Stimulated activated CD4-positive, alpha-beta T cell treated with anti-CD3 and anti-CD28 coated beads, Interleukin-4, amount 100 ng/mL, for 24 hours (primary cell): ENCODE results near the gene EOMES.
A peak's percentile ranks its signal among the peaks of the same experiment; 100 is the strongest.
"Not testable (repeated sequence)": the region's sequence is repeated elsewhere in the genome, so short reads cannot be mapped to it uniquely, and the experiment has no call there.

Experiments
- DNase-seq: peaks from one replicate; pipeline ENCODE4 v3.0.0-alpha.2; 2020

EOMES gene

GRCh38 chr3:27721717-27722564, at the start of gene EOMES:
Gene EOMES, minus strand, starts transcription at chr3:27722323. Its CDS starts 29 bp downstream, at chr3:27722294.
- DNase-seq: peak; percentile 57

DNA sequence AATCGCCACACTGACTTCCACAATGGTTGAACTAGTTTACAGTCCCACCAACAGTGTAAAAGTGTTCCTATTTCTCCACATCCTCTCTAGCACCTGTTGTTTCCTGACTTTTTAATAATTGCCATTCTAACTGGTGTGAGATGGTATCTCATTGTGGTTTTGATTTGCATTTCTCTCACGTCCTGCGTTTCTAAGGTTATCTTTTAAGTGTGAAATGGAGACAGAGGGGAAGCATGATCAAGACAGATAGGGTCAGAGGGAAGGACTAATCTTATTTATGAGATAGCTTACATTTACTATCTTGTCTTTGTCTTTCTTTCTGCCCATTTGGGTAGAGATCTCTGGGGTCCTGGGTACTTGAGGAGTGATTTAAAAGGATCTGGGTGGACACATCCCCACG, 48.3 kb upstream of the EOMES start:
- not testable (repeated sequence) for DNase-seq

DNA sequence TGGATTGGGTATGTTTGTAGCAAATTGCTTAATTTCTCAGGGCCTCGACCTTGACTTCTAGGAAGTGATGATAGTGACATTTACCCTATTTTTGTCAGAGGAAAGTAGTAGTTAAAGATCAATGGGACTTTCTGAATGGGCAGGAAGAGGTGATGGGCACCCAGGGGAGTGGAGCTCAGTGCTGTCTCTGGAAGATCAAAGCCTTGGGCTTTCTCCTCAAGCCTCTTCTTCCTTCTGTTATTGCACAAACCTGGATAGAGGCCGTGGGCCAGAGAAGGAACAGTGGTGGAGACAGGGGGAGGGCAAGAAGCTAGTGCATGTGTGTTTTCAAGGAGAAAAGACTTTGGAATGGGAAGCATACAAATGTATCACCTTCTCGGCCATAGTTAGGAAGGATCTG, 44.9 kb upstream of the EOMES start:
- no peak for DNase-seq

- DNase-seq: no peak
Measured at GRCh38 chr3:27758083-27758482, 36.0 kb upstream of the EOMES start.

DNA sequence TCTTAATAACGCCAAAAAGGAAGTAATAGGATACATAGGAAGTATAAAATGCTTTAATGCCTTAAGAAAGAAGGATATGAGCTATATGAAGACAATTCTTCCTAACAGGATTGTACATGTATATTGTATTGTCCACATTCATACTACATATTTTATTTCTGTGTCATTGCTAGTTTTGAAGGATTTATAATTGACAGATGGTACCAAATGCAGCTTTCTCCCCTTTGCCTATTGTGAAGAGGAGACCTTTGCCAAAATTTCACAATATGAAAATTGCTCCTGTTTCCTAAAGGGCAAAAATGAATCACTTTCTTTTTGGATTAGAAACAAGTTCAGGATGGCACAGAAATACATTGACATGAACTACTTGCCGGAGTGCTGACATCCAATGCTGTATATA, 34.8 kb upstream of the EOMES start:
- no peak for DNase-seq

DNA sequence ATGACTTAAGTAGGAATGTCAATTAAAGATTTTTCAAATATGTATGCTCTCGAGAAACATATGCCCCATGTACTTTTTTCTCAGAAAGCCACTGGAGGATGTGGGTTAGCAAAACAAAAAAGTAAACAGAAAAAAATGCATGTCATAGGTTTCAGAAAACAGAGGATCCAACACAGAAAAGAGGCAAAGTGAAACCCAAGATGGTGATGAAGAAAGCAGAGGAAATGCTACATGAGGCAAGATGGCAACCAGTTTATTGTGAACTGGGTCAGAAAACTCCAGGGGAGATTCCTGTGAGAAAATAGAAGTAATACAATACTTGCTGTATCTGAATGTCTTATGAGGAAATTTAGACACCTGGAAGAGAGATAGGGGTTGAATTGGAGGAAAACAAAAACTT, 30.8 kb upstream of the EOMES start:
- no peak for DNase-seq

DNA sequence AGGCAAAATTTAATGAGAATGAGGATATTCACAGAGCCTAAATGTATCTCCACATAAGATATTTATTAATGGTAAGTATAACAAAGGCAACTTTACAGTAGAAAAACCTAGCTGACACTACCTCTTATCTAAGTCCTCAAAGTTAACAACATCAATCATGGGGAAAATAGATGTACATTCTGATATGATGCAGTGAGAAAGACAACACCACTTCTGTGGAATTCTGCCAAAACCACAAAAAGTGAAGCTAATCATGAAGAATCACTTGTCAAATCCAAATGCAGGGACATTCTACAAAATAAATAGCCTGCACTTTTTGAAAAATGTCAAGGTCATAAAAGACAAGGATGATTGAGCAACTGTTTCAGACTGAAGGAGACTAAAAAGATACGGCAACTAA, 27.5 kb upstream of the EOMES start:
- DNase-seq: no peak

- no peak for DNase-seq
Measured at GRCh38 chr3:27746838-27747237, 24.7 kb upstream of the EOMES start.

GRCh38 chr3:27740854-27741253, 18.7 kb upstream of the EOMES start:
- no peak for DNase-seq

- no peak for DNase-seq
Measured at GRCh38 chr3:27737091-27737490, 15.0 kb upstream of the EOMES start.

DNA sequence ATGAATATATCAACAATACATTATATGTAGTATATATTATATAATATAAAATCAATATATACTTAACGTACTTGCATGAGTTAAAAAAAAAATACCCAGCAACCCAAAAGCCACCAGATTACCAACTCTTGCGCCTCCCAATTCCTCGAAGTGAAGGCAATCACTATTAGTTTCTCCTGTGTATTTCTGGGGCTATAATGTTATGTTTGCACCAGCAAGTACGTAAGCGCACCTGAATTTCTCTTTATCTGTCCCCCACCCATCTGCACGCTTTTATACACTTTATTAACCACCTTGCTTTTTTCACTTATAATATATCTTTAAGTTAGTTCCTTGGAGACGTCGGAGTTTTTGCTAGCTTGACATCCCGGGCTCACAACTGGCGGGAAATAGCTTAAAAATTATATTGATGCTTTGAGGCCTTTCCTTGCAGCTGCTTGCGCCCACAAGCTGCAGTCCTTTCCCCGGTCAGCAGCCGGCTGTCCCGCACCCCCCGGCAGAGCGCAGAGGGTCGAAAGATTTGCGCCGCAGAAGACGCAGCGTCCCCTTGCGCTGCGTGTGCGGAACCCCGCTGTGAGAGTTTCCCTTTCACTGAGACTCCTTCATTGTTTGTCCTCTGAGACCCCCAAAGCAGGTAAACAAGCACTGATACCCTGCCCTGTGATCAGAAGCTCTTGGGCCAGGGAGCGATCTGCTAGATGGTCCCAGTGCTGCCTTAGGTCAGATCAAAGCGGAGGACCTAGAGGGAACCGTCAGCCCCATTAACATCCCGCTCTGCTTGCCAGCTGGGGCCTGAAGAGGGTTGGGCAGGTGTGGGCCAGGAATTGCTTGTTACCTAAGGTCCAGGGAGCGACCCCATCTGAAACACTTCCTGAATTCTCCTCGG, 8.9 kb upstream of the EOMES start:
- DNase-seq: no peak

- DNase-seq: no peak
Measured at GRCh38 chr3:27729748-27730611, 7.9 kb upstream of the EOMES start.

DNA sequence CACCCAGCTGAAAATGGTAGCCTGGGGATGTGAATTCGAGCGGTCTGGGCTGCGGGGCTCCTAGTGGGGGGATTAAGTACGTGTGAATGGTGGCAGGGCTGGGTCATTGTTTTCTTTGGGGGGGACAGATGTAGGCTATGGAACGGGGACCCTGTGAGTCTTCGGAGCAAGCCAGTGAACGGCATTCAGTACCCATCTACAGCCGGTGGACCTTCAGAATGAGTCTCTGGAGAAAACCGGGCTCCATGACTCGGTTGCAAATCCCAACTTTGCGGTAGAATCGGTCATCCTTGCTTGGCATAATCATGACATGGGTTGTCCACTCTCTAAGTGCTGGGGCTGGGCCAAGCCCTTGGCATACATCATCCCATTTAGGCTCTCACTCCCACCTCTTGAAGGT, 7.2 kb upstream of the EOMES start:
- DNase-seq: no peak

- DNase-seq: no peak
Measured at GRCh38 chr3:27728195-27729087, 6.3 kb upstream of the EOMES start.

- DNase-seq: no peak
Measured at GRCh38 chr3:27726240-27726639, 4.1 kb upstream of the EOMES start.

- DNase-seq: no peak
Measured at GRCh38 chr3:27724459-27725197, 2.5 kb upstream of the EOMES start.

GRCh38 chr3:27723815-27724458, 1.8 kb upstream of the EOMES start:
- DNase-seq: no peak

GRCh38 chr3:27723456-27723814, 1.3 kb upstream of the EOMES start:
- no peak for DNase-seq

- no peak for DNase-seq
Measured at GRCh38 chr3:27723001-27723445, 900 bp upstream of the EOMES start.

- DNase-seq: no peak
Measured at GRCh38 chr3:27720899-27721716, 1.0 kb downstream of the EOMES start.
